ENCODE measurements around the gene ATP10A.

- TF ChIP-seq POLR2A (IDR thresholded peaks at IDR 0.05), result no peak
- TF ChIP-seq, protein P1, sequence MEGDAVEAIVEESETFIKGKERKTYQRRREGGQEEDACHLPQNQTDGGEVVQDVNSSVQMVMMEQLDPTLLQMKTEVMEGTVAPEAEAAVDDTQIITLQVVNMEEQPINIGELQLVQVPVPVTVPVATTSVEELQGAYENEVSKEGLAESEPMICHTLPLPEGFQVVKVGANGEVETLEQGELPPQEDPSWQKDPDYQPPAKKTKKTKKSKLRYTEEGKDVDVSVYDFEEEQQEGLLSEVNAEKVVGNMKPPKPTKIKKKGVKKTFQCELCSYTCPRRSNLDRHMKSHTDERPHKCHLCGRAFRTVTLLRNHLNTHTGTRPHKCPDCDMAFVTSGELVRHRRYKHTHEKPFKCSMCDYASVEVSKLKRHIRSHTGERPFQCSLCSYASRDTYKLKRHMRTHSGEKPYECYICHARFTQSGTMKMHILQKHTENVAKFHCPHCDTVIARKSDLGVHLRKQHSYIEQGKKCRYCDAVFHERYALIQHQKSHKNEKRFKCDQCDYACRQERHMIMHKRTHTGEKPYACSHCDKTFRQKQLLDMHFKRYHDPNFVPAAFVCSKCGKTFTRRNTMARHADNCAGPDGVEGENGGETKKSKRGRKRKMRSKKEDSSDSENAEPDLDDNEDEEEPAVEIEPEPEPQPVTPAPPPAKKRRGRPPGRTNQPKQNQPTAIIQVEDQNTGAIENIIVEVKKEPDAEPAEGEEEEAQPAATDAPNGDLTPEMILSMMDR (IDR thresholded peaks at IDR 0.05), result no peak
- TF ChIP-seq POLR2AphosphoS5 (IDR thresholded peaks at IDR 0.05), result no peak
These were observed 130.9 kb downstream of the ATP10A start for GRCh38 chr15:25732191-25732590.
